Trophoblast cell (in vitro differentiated cells and primary cell): ENCODE data around the gene PFKP.

ENCODE experiments used
- DNase-seq, 2 donors: peaks; one replicate each; pipeline ENCODE4 v3.0.0-alpha.2; 2016
- H2AFZ ChIP-seq: 2 replicates; pipeline ENCODE4 v1.6.1; 2013; ENCODE audit warnings: low read length, moderate library complexity, mild to moderate bottlenecking; ENCODE audit not compliant: insufficient read depth, poor library complexity
- H2AK5ac ChIP-seq: 2 replicates; pipeline ENCODE4 v1.6.1; 2013; ENCODE audit warnings: mild to moderate bottlenecking, low read length
- H2BK120ac ChIP-seq: 2 replicates; pipeline ENCODE4 v1.6.1; 2013; ENCODE audit warnings: low read length, mild to moderate bottlenecking, moderate library complexity; ENCODE audit not compliant: insufficient read depth, poor library complexity
- H2BK12ac ChIP-seq: 2 replicates; pipeline ENCODE4 v1.6.1; 2013; ENCODE audit warnings: mild to moderate bottlenecking, low read length, moderate library complexity
- H2BK5ac ChIP-seq: 2 replicates; pipeline ENCODE4 v1.6.1; 2013; ENCODE audit warnings: low read length, low read depth, moderate library complexity, mild to moderate bottlenecking; ENCODE audit not compliant: poor library complexity
- H3K14ac ChIP-seq: 2 replicates; pipeline ENCODE4 v1.6.1; 2013; ENCODE audit warnings: mild to moderate bottlenecking, low read length
- H3K18ac ChIP-seq: 2 replicates; pipeline ENCODE4 v1.6.1; 2013; ENCODE audit warnings: mild to moderate bottlenecking, low read length
- H3K23ac ChIP-seq: 2 replicates; pipeline ENCODE4 v1.6.1; 2013; ENCODE audit warnings: low read length
- H3K27ac ChIP-seq: 2 replicates; pipeline ENCODE4 v1.5.1; 2013; ENCODE audit warnings: low read depth, mild to moderate bottlenecking, inconsistent platforms, low read length, moderate library complexity
- H3K27me3 ChIP-seq: 2 replicates; pipeline ENCODE4 v1.6.1; 2013; ENCODE audit warnings: inconsistent platforms, mild to moderate bottlenecking, low read length, moderate library complexity; ENCODE audit not compliant: insufficient read depth
- H3K36me3 ChIP-seq, 2 experiments: 1 replicate in 1 of 2; 2 replicates in 1 of 2; pipeline ENCODE4 v1.6.1; 2013; ENCODE audit warnings: low read length in 2 of 2, mild to moderate bottlenecking in 2 of 2, moderate library complexity in 1 of 2; ENCODE audit not compliant: insufficient read depth in 2 of 2, control insufficient read depth in 1 of 2
- H3K4ac ChIP-seq: 2 replicates; pipeline ENCODE4 v1.6.1; 2013; ENCODE audit warnings: low read depth, mild to moderate bottlenecking, low read length, moderate library complexity
- H3K4me1 ChIP-seq, 2 experiments: 1 replicate in 1 of 2; 2 replicates in 1 of 2; pipeline ENCODE4 v1.6.1; 2013; ENCODE audit warnings: low read length in 2 of 2, mild to moderate bottlenecking in 2 of 2, moderate library complexity in 1 of 2; ENCODE audit not compliant: insufficient read depth in 2 of 2, control insufficient read depth in 1 of 2
- H3K4me2 ChIP-seq: 2 replicates; pipeline ENCODE4 v1.6.1; 2013; ENCODE audit warnings: inconsistent platforms, mild to moderate bottlenecking, low read length, moderate library complexity
- H3K4me3 ChIP-seq: 2 replicates; pipeline ENCODE4 v1.5.1; 2013; ENCODE audit warnings: mild to moderate bottlenecking, low read depth, low read length, inconsistent platforms
- H3K79me1 ChIP-seq: one replicate; pipeline ENCODE4 v1.6.1; 2013; ENCODE audit warnings: low read length
- H3K79me2 ChIP-seq: 2 replicates; pipeline ENCODE4 v1.6.1; 2013; ENCODE audit warnings: low read length, mild to moderate bottlenecking; ENCODE audit not compliant: control insufficient read depth, insufficient read depth, poor library complexity
- H3K9ac ChIP-seq: 2 replicates; pipeline ENCODE4 v1.6.1; 2013; ENCODE audit warnings: mild to moderate bottlenecking, low read length
- H3K9me3 ChIP-seq: 2 replicates; pipeline ENCODE4 v1.6.1; 2013; ENCODE audit warnings: low read depth, mild to moderate bottlenecking, control low read depth, inconsistent platforms, low read length; ENCODE audit not compliant: insufficient read depth
- H4K12ac ChIP-seq: 2 replicates; pipeline ENCODE4 v1.6.1; 2013; ENCODE audit warnings: low read depth, mild to moderate bottlenecking, low read length, moderate library complexity
- H4K8ac ChIP-seq: 2 replicates; pipeline ENCODE4 v1.6.1; 2013; ENCODE audit warnings: low read depth, mild to moderate bottlenecking, low read length, moderate library complexity
- H4K91ac ChIP-seq: one replicate; pipeline ENCODE4 v1.6.1; 2013; ENCODE audit warnings: low read depth, mild to moderate bottlenecking, low read length, moderate library complexity
- WGBS: extraction: QIAGEN DNeasy Blood & Tissue Kit; methylation state at CpG from one replicate; pipeline ENCODE4 v1.1.7; 2013; ENCODE audit warnings: missing lambda C conversion rate; ENCODE audit not compliant: insufficient read length, insufficient coverage; ENCODE audit errors: extremely low coverage; 5-methylcytosine and 5-hydroxymethylcytosine counted together

PFKP gene

GRCh38 chr10:3071405-3072198 lies 4.3 kb downstream of the PFKP start:
- WGBS, result no CpG with 5 or more reads among the region's 13 CpGs
- H2BK120ac ChIP-seq, result no peak overlapping the region
- H3K4ac ChIP-seq, result peak overlapping the region; percentile 65
- H3K18ac ChIP-seq, result no peak overlapping the region
- H3K4me2 ChIP-seq, result no peak overlapping the region
- H3K23ac ChIP-seq, result no peak overlapping the region
- no peak overlapping the region for H2BK12ac ChIP-seq
- no peaks in the 10 kb centered on the region for H3K27me3 ChIP-seq
- no peak overlapping the region for H4K8ac ChIP-seq
- peak; percentile 62 to 66 for DNase-seq
- no peak overlapping the region for H3K9ac ChIP-seq
- no peak overlapping the region for H3K4me3 ChIP-seq
- peaks cover 39% of the 10 kb centered on the region for H3K79me2 ChIP-seq
- no peak overlapping the region for H2AFZ ChIP-seq
- H3K36me3 ChIP-seq, result peaks cover 19 to 22% of the 10 kb centered on the region in 2 experiments
- H4K91ac ChIP-seq, result no peak overlapping the region
- no peak overlapping the region for H2AK5ac ChIP-seq
- H3K14ac ChIP-seq, result no peak overlapping the region
- H3K4me1 ChIP-seq, result peaks cover 26 to 42% of the 10 kb centered on the region in 2 experiments
- H3K27ac ChIP-seq, result no peak overlapping the region
- H3K9me3 ChIP-seq, result no peaks in the 10 kb centered on the region
- no peak overlapping the region for H4K12ac ChIP-seq
- peaks cover 28% of the 10 kb centered on the region for H3K79me1 ChIP-seq
- no peak overlapping the region for H2BK5ac ChIP-seq

GRCh38 chr10:3072641-3073360 lies 5.5 kb downstream of the PFKP start:
- no peak for DNase-seq
- Histone ChIP-seq H3K79me2 (peaks cover 33% of the 10 kb centered on the region), H2BK12ac (peak overlapping the region; percentile 67), H3K36me3 (peaks cover 21 to 25% of the 10 kb centered on the region in 2 experiments), H3K79me1 (peaks cover 18% of the 10 kb centered on the region), H3K4ac (peak overlapping the region; percentile 87), H3K27ac (peak overlapping the region; percentile 35), H3K9me3 (no peaks in the 10 kb centered on the region), H3K4me2 (peak overlapping the region; percentile 0), H3K18ac (peak overlapping the region; percentile 54), H2AK5ac (no peak overlapping the region), H2AFZ (no peak overlapping the region), H3K4me3 (no peak overlapping the region), H3K14ac (peak overlapping the region; percentile 18), H2BK120ac (no peak overlapping the region), H4K91ac (peak overlapping the region; percentile 25), H4K8ac (peak overlapping the region; percentile 32), H3K9ac (no peak overlapping the region), H3K27me3 (no peaks in the 10 kb centered on the region), H3K4me1 (peaks cover 29 to 42% of the 10 kb centered on the region in 2 experiments), H3K23ac (no peak overlapping the region), H4K12ac (no peak overlapping the region), H2BK5ac (no peak overlapping the region)
- no CpG with 5 or more reads among the region's 10 CpGs for WGBS

- H3K27ac ChIP-seq, result no peak overlapping the region
- H3K79me2 ChIP-seq, result peaks cover 20% of the 10 kb centered on the region
- H4K8ac ChIP-seq, result no peak overlapping the region
- no peaks in the 10 kb centered on the region for H3K9me3 ChIP-seq
- H3K14ac ChIP-seq, result no peak overlapping the region
- DNase-seq, result peak; percentile 85 to 94
- H3K23ac ChIP-seq, result no peak overlapping the region
- no CpG with 5 or more reads among the region's 7 CpGs for WGBS
- no peak overlapping the region for H4K12ac ChIP-seq
- peaks cover 29 to 47% of the 10 kb centered on the region in 2 experiments for H3K4me1 ChIP-seq
- H3K4ac ChIP-seq, result peak overlapping the region; percentile 1
- H3K36me3 ChIP-seq, result peaks cover 26 to 33% of the 10 kb centered on the region in 2 experiments
- H3K27me3 ChIP-seq, result no peaks in the 10 kb centered on the region
- no peak overlapping the region for H3K4me3 ChIP-seq
- no peak overlapping the region for H3K4me2 ChIP-seq
- no peak overlapping the region for H2AK5ac ChIP-seq
- H4K91ac ChIP-seq, result no peak overlapping the region
- H3K18ac ChIP-seq, result no peak overlapping the region
- H3K79me1 ChIP-seq, result peaks cover 6% of the 10 kb centered on the region
- H2BK12ac ChIP-seq, result no peak overlapping the region
- H2BK5ac ChIP-seq, result no peak overlapping the region
- H2AFZ ChIP-seq, result no peak overlapping the region
- H3K9ac ChIP-seq, result no peak overlapping the region
- H2BK120ac ChIP-seq, result no peak overlapping the region
Observed at GRCh38 chr10:3074145-3074665, 6.9 kb downstream of the PFKP start.

GRCh38 chr10:3074985-3075600 lies 7.7 kb downstream of the PFKP start:
- no peak overlapping the region for H3K14ac ChIP-seq
- WGBS, result no CpG with 5 or more reads among the region's 10 CpGs

More at GRCh38 chr10:3074985-3075600, 7.7 kb downstream of the PFKP start:
- no peak overlapping the region for H4K8ac ChIP-seq
- DNase-seq, result peak; percentile 53 to 62
- H3K4me1 ChIP-seq, result peaks cover 29 to 45% of the 10 kb centered on the region in 2 experiments
- H2BK120ac ChIP-seq, result no peak overlapping the region
- H3K23ac ChIP-seq, result no peak overlapping the region
- no peak overlapping the region for H2AK5ac ChIP-seq
- no peaks in the 10 kb centered on the region for H3K9me3 ChIP-seq
- no peak overlapping the region for H2AFZ ChIP-seq
- no peak overlapping the region for H3K18ac ChIP-seq
- no peak overlapping the region for H3K4me3 ChIP-seq
- H3K9ac ChIP-seq, result no peak overlapping the region
- H3K36me3 ChIP-seq, result peaks cover 29 to 34% of the 10 kb centered on the region in 2 experiments
- H3K4ac ChIP-seq, result no peak overlapping the region
- no peaks in the 10 kb centered on the region for H3K27me3 ChIP-seq
- no peak overlapping the region for H2BK12ac ChIP-seq
- no peak overlapping the region for H3K4me2 ChIP-seq
- no peak overlapping the region for H4K91ac ChIP-seq
- no peak overlapping the region for H3K27ac ChIP-seq
- H3K79me1 ChIP-seq, result peaks cover 3% of the 10 kb centered on the region
- H3K79me2 ChIP-seq, result peaks cover 16% of the 10 kb centered on the region
- no peak overlapping the region for H2BK5ac ChIP-seq
- no peak overlapping the region for H4K12ac ChIP-seq
